NCI-H1105 treated with DMSO at 0.1 percent for 48 hours (cell line): Measurements from ENCODE around the gene GMPR.

Experiments used
- DNase-seq: peaks from one replicate; lab custom pipeline; 2025; lab: John Stamatoyannopoulos, UW

Gene GMPR

GRCh38 chr6:16238057-16238962 lies at the start of gene GMPR:
Gene GMPR, plus strand, starts transcription at chr6:16238587. Its CDS starts 107 bp downstream, at chr6:16238694.
- peak; percentile 51 for DNase-seq

GRCh38 chr6:16190214-16190613 lies 48.2 kb upstream of the GMPR start:
- DNase-seq: no peak

- no peak for DNase-seq
Measured at GRCh38 chr6:16196260-16196983, 42.0 kb upstream of the GMPR start.

GRCh38 chr6:16196984-16197546 lies 41.3 kb upstream of the GMPR start:
- no peak for DNase-seq

- no peak for DNase-seq
Measured at GRCh38 chr6:16198061-16198705, 40.2 kb upstream of the GMPR start.

- DNase-seq: no peak
Measured at GRCh38 chr6:16199804-16200203, 38.6 kb upstream of the GMPR start.

- DNase-seq: no peak
Measured at GRCh38 chr6:16200321-16200883, 38.0 kb upstream of the GMPR start.

- DNase-seq: no peak
Measured at GRCh38 chr6:16201706-16202105, 36.7 kb upstream of the GMPR start.

- no peak for DNase-seq
Measured at GRCh38 chr6:16204653-16205376, 33.6 kb upstream of the GMPR start.

- DNase-seq: no peak
Measured at GRCh38 chr6:16205377-16206144, 32.8 kb upstream of the GMPR start.

GRCh38 chr6:16206595-16207037 lies 31.8 kb upstream of the GMPR start:
- DNase-seq: peak; percentile 57

- no peak for DNase-seq
Measured at GRCh38 chr6:16208989-16209388, 29.4 kb upstream of the GMPR start.

- DNase-seq: no peak
Measured at GRCh38 chr6:16209539-16209938, 28.8 kb upstream of the GMPR start.

GRCh38 chr6:16212276-16212675 lies 26.1 kb upstream of the GMPR start:
- no peak for DNase-seq

GRCh38 chr6:16216501-16217155 lies 21.8 kb upstream of the GMPR start:
- no peak for DNase-seq

GRCh38 chr6:16217156-16217721 lies 21.1 kb upstream of the GMPR start:
- no peak for DNase-seq

GRCh38 chr6:16222826-16223225 lies 15.6 kb upstream of the GMPR start:
- DNase-seq: no peak

GRCh38 chr6:16223362-16223761 lies 15.0 kb upstream of the GMPR start:
- DNase-seq: no peak

- DNase-seq: no peak
Measured at GRCh38 chr6:16224409-16224808, 14.0 kb upstream of the GMPR start.
